NCI-H2171 treated with DMSO at 0.1 percent for 48 hours (cell line): ENCODE data around the gene ACLY.
"Not testable (repeated sequence)": the region's sequence is repeated elsewhere in the genome, so short reads cannot be mapped to it uniquely, and the experiment has no call there.

Experiments
- DNase-seq: peaks from one replicate; lab custom pipeline; 2025; lab: John Stamatoyannopoulos, UW

ACLY gene

GRCh38 chr17:41939693-41940090, 20.9 kb upstream of the ACLY start:
- no peak for DNase-seq

GRCh38 chr17:41939044-41939692, 20.4 kb upstream of the ACLY start:
- DNase-seq = peak; percentile 26

- DNase-seq = no peak
Measured at GRCh38 chr17:41937970-41938954, 19.5 kb upstream of the ACLY start.

- DNase-seq = no peak
Measured at GRCh38 chr17:41935641-41936040, 16.9 kb upstream of the ACLY start.

GRCh38 chr17:41932816-41933389, 14.2 kb upstream of the ACLY start:
- no peak for DNase-seq

GRCh38 chr17:41931715-41932114, 13.0 kb upstream of the ACLY start:
- not testable (repeated sequence) for DNase-seq

GRCh38 chr17:41930833-41931156, 12.0 kb upstream of the ACLY start:
- not testable (repeated sequence) for DNase-seq

- DNase-seq = peak; percentile 98
Measured at GRCh38 chr17:41930009-41930832, 11.5 kb upstream of the ACLY start, which contains the start of gene ODAD4. TSS of gene ODAD4 (plus strand) at chr17:41930617. CDS start at chr17:41930724, 107 bp downstream.

- no peak for DNase-seq
Measured at GRCh38 chr17:41928693-41929251, 10.0 kb upstream of the ACLY start.

- no peak for DNase-seq
Measured at GRCh38 chr17:41925991-41926590, 7.3 kb upstream of the ACLY start.

GRCh38 chr17:41920580-41920955, 1.8 kb upstream of the ACLY start:
- DNase-seq = peak; percentile 45

- DNase-seq = peak; percentile 5
Measured at GRCh38 chr17:41919840-41920579, 1.3 kb upstream of the ACLY start.

GRCh38 chr17:41919165-41919817, 540 bp upstream of the ACLY start:
- DNase-seq = peak; percentile 80

- peak; percentile 82 for DNase-seq
Measured at GRCh38 chr17:41917679-41918313, 955 bp downstream of the ACLY start.

GRCh38 chr17:41917192-41917591, 1.6 kb downstream of the ACLY start:
- no peak for DNase-seq

- no peak for DNase-seq
Measured at GRCh38 chr17:41915566-41915965, 3.2 kb downstream of the ACLY start.

- DNase-seq = no peak
Measured at GRCh38 chr17:41915020-41915419, 3.7 kb downstream of the ACLY start.

GRCh38 chr17:41914358-41914766, 4.4 kb downstream of the ACLY start:
- no peak for DNase-seq

- DNase-seq = no peak
Measured at GRCh38 chr17:41913798-41914197, 5.0 kb downstream of the ACLY start.
